OCI-LY1 (cell line): ENCODE measurements around the gene HBA1.
"Not testable (repeated sequence)": the region's sequence is repeated elsewhere in the genome, so short reads cannot be mapped to it uniquely, and the experiment has no call there.

Source experiments
- EZH2 ChIP-seq: fragments of 200-600 bp; sonication (generic), shearing (Covaris generic); IDR thresholded peaks from 2 replicates; pipeline ENCODE4 v1.8.0; 2017; ENCODE audit warnings: borderline replicate concordance, mixed run types, mild to moderate bottlenecking, antibody characterized with exemption, low read length, moderate library complexity, mixed read lengths
- TF ChIP-seq, protein P1 (sequence below): fragments of 200-600 bp; sonication (generic), shearing (Covaris generic); IDR thresholded peaks from 2 replicates; pipeline ENCODE4 v1.5.1; 2017; ENCODE audit warnings: mild to moderate bottlenecking, antibody characterized with exemption, low read length, moderate library complexity, mixed read lengths

DNA sequence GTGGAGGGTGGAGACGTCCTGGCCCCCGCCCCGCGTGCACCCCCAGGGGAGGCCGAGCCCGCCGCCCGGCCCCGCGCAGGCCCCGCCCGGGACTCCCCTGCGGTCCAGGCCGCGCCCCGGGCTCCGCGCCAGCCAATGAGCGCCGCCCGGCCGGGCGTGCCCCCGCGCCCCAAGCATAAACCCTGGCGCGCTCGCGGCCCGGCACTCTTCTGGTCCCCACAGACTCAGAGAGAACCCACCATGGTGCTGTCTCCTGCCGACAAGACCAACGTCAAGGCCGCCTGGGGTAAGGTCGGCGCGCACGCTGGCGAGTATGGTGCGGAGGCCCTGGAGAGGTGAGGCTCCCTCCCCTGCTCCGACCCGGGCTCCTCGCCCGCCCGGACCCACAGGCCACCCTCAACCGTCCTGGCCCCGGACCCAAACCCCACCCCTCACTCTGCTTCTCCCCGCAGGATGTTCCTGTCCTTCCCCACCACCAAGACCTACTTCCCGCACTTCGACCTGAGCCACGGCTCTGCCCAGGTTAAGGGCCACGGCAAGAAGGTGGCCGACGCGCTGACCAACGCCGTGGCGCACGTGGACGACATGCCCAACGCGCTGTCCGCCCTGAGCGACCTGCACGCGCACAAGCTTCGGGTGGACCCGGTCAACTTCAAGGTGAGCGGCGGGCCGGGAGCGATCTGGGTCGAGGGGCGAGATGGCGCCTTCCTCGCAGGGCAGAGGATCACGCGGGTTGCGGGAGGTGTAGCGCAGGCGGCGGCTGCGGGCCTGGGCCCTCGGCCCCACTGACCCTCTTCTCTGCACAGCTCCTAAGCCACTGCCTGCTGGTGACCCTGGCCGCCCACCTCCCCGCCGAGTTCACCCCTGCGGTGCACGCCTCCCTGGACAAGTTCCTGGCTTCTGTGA is at the start of gene HBA1:
- TF ChIP-seq EZH2, result not testable (repeated sequence)
- TF ChIP-seq, protein P1, sequence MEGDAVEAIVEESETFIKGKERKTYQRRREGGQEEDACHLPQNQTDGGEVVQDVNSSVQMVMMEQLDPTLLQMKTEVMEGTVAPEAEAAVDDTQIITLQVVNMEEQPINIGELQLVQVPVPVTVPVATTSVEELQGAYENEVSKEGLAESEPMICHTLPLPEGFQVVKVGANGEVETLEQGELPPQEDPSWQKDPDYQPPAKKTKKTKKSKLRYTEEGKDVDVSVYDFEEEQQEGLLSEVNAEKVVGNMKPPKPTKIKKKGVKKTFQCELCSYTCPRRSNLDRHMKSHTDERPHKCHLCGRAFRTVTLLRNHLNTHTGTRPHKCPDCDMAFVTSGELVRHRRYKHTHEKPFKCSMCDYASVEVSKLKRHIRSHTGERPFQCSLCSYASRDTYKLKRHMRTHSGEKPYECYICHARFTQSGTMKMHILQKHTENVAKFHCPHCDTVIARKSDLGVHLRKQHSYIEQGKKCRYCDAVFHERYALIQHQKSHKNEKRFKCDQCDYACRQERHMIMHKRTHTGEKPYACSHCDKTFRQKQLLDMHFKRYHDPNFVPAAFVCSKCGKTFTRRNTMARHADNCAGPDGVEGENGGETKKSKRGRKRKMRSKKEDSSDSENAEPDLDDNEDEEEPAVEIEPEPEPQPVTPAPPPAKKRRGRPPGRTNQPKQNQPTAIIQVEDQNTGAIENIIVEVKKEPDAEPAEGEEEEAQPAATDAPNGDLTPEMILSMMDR, result not testable (repeated sequence)
